Calu3 (cell line): Measurements from ENCODE around the gene GRIK2. TPM values are rescaled to one million over a fixed set of nuclear protein-coding genes. Genes with fewer than 3 reads are reported as not detected.

Experiments
- BruUV-seq: library from RNA; stranded (reverse); fragments of 400-500 nt; replicated peaks from 2 replicates; lab custom pipeline; 2021; lab: Mats Ljungman, UMichigan
- CTCF ChIA-PET: fragments of 300-600 bp; sonication (Branson Sonifier 250); formaldehyde crosslinking; loops from one replicate; lab custom pipeline; 2022; ENCODE audit warnings: antibody characterized with exemption; lab: Charles Lee
- DNase-seq: peaks from one replicate; pipeline ENCODE4 v3.0.0; 2022
- H3K27ac Mint-ChIP-seq: one replicate; pipeline ENCODE4 v1.8.0; 2022; ENCODE audit warnings: mixed read lengths; ENCODE audit not compliant: unreplicated experiment
- H3K27me3 Mint-ChIP-seq: one replicate; pipeline ENCODE4 v1.8.0; 2022; ENCODE audit warnings: mixed read lengths; ENCODE audit not compliant: unreplicated experiment
- H3K36me3 Mint-ChIP-seq: one replicate; pipeline ENCODE4 v1.8.0; 2022; ENCODE audit warnings: mild to moderate bottlenecking, moderate library complexity, mixed read lengths; ENCODE audit not compliant: insufficient read depth, unreplicated experiment
- H3K4me1 Mint-ChIP-seq: one replicate; pipeline ENCODE4 v1.8.0; 2022; ENCODE audit warnings: mild to moderate bottlenecking, low read depth, mixed read lengths; ENCODE audit not compliant: unreplicated experiment
- H3K4me3 Mint-ChIP-seq: one replicate; pipeline ENCODE4 v1.8.0; 2022; ENCODE audit warnings: mild to moderate bottlenecking, low read depth, moderate library complexity, mixed read lengths; ENCODE audit not compliant: unreplicated experiment
- H3K9me3 Mint-ChIP-seq: one replicate; pipeline ENCODE4 v1.8.0; 2022; ENCODE audit warnings: low read depth, mixed read lengths; ENCODE audit not compliant: unreplicated experiment
- CTCF ChIP-seq: fragments of 200-600 bp; IDR thresholded peaks from one replicate; pipeline ENCODE4 v1.8.0; 2022; ENCODE audit warnings: antibody characterized with exemption; ENCODE audit not compliant: unreplicated experiment
- intact Hi-C: fragments of 100-400 bp; cut with micrococcal nuclease; formaldehyde crosslinking; loops from one replicate; pipeline ENCODE4 v1.10.0; 2022; ENCODE audit not compliant: unreplicated experiment
- total RNA-seq: library from RNA; stranded (reverse); gene quantifications from 2 replicates; pipeline ENCODE4 v1.2.3, GENCODE V29; 2022

Gene GRIK2
- total RNA-seq, 1 experiment from 2014 or later, result 3.3 TPM

- Mint-ChIP-seq H3K4me1 (no peaks in the 10 kb centered on the region), H3K27ac (no peak overlapping the region), H3K27me3 (no peaks in the 10 kb centered on the region), H3K4me3 (no peak overlapping the region), H3K36me3 (peaks cover 17% of the 10 kb centered on the region), H3K9me3 (no peaks in the 10 kb centered on the region)
- intact Hi-C loops, result loop anchor here (5.0 to 10.0 kb wide), 3 partner anchors 252 to 1727 kb away; no protein-coding TSS in a partner anchor
- BruUV-seq, result no TSS peak
- no peak for DNase-seq
- no peak for TF ChIP-seq CTCF
- CTCF ChIA-PET, result no interaction called here
These were observed 1.4 kb downstream of the GRIK2 start for GRCh38 chr6:101394936-101395335.

- Mint-ChIP-seq H3K36me3 (peaks cover 17% of the 10 kb centered on the region), H3K27ac (no peak overlapping the region), H3K9me3 (no peaks in the 10 kb centered on the region), H3K4me1 (no peaks in the 10 kb centered on the region), H3K4me3 (no peak overlapping the region), H3K27me3 (no peaks in the 10 kb centered on the region)
- intact Hi-C loops, result loop anchor here (5.0 to 10.0 kb wide), 3 partner anchors 252 to 1727 kb away; no protein-coding TSS in a partner anchor
- no peak for DNase-seq
- BruUV-seq, result no TSS peak
- CTCF ChIA-PET, result no interaction called here
- TF ChIP-seq CTCF, result no peak
These were observed 1.8 kb downstream of the GRIK2 start for GRCh38 chr6:101395345-101395744.

- H3K9me3 Mint-ChIP-seq, result no peaks in the 10 kb centered on the region
- H3K27me3 Mint-ChIP-seq, result no peaks in the 10 kb centered on the region
- no peak overlapping the region for H3K4me3 Mint-ChIP-seq
- peak; percentile 72 for DNase-seq
- H3K4me1 Mint-ChIP-seq, result no peaks in the 10 kb centered on the region
- no peak overlapping the region for H3K27ac Mint-ChIP-seq
- intact Hi-C loops, result loop anchor here (2.0 to 10.0 kb wide), 4 partner anchors 251 to 1726 kb away; no protein-coding TSS in a partner anchor
- H3K36me3 Mint-ChIP-seq, result peaks cover 17% of the 10 kb centered on the region
- no TSS peak for BruUV-seq
- TF ChIP-seq CTCF, result no peak
- CTCF ChIA-PET, result no interaction called here
These were observed 3.2 kb downstream of the GRIK2 start for GRCh38 chr6:101396548-101397173.

GRCh38 chr6:101397199-101397598, 3.7 kb downstream of the GRIK2 start:
- DNase-seq, result no peak
- peak; percentile 43 for TF ChIP-seq CTCF
- Mint-ChIP-seq H3K9me3 (peaks cover 3% of the 10 kb centered on the region), H3K4me3 (no peak overlapping the region), H3K27me3 (no peaks in the 10 kb centered on the region), H3K36me3 (peaks cover 17% of the 10 kb centered on the region), H3K27ac (no peak overlapping the region), H3K4me1 (no peaks in the 10 kb centered on the region)
- CTCF ChIA-PET, result no interaction called here
- no TSS peak for BruUV-seq
- intact Hi-C loops, result loop anchor here (2.0 to 10.0 kb wide), 4 partner anchors 250 to 1725 kb away; no protein-coding TSS in a partner anchor
